Central memory CD8-positive, alpha-beta T cell (primary cell): ENCODE measurements around the gene PTPN5.
A peak's percentile ranks its signal among the peaks of the same experiment; 100 is the strongest.

Experiments
- ATAC-seq: fragments of 150-1000 bp; cut with Tn5 transposase; replicated peaks from 2 replicates; pipeline ENCODE4 v1.10.0; 2022; ENCODE audit warnings: mild to moderate bottlenecking, moderate FRiP score, moderate number of reproducible peaks; ENCODE audit not compliant: poor library complexity, severe bottlenecking; ENCODE audit errors: extremely low read depth
- DNase-seq, 2 donors: peaks; one replicate each; pipeline ENCODE4 v3.0.0; 2021; ENCODE audit warnings: low spot score in 2 of 2
- H3K27ac Mint-ChIP-seq: one replicate; pipeline ENCODE4 v1.8.0; 2022; ENCODE audit warnings: low read depth, mild to moderate bottlenecking, moderate library complexity, mixed read lengths
- H3K27me3 Mint-ChIP-seq: one replicate; pipeline ENCODE4 v1.8.0; 2022; ENCODE audit warnings: mixed read lengths
- H3K36me3 Mint-ChIP-seq: one replicate; pipeline ENCODE4 v1.8.0; 2022; ENCODE audit warnings: mild to moderate bottlenecking, moderate library complexity, mixed read lengths; ENCODE audit not compliant: insufficient read depth
- H3K4me1 Mint-ChIP-seq: one replicate; pipeline ENCODE4 v1.8.0; 2022; ENCODE audit warnings: mixed read lengths
- H3K4me3 Mint-ChIP-seq: one replicate; pipeline ENCODE4 v1.8.0; 2022; ENCODE audit warnings: mild to moderate bottlenecking, moderate library complexity, mixed read lengths
- H3K9me3 Mint-ChIP-seq: one replicate; pipeline ENCODE4 v1.8.0; 2022; ENCODE audit warnings: mixed read lengths

PTPN5 gene

GRCh38 chr11:18713646-18714442, 77.8 kb downstream of the PTPN5 start:
- H3K27me3 Mint-ChIP-seq: peaks cover 12% of the 10 kb centered on the region
- DNase-seq (no peak), ATAC-seq (no peak)
- H3K36me3 Mint-ChIP-seq: no peaks in the 10 kb centered on the region
- H3K27ac Mint-ChIP-seq: no peak overlapping the region
- no peaks in the 10 kb centered on the region for H3K4me1 Mint-ChIP-seq
- H3K9me3 Mint-ChIP-seq: no peaks in the 10 kb centered on the region
- H3K4me3 Mint-ChIP-seq: no peak overlapping the region

- no peak for ATAC-seq
Measured at GRCh38 chr11:18710545-18710944, 81.1 kb downstream of the PTPN5 start.

GRCh38 chr11:18709414-18709813, 82.2 kb downstream of the PTPN5 start:
- peaks cover 11% of the 10 kb centered on the region for H3K27me3 Mint-ChIP-seq
- ATAC-seq (no peak), DNase-seq (no peak)
- H3K36me3 Mint-ChIP-seq: peaks cover 6% of the 10 kb centered on the region
- no peak overlapping the region for H3K27ac Mint-ChIP-seq
- H3K4me1 Mint-ChIP-seq: peaks cover 11% of the 10 kb centered on the region
- no peaks in the 10 kb centered on the region for H3K9me3 Mint-ChIP-seq
- H3K4me3 Mint-ChIP-seq: no peak overlapping the region

More at GRCh38 chr11:18710545-18710944, 81.1 kb downstream of the PTPN5 start:
- Mint-ChIP-seq H3K9me3 (no peaks in the 10 kb centered on the region), H3K36me3 (peaks cover 6% of the 10 kb centered on the region), H3K4me3 (no peak overlapping the region), H3K4me1 (peaks cover 11% of the 10 kb centered on the region), H3K27me3 (peaks cover 22% of the 10 kb centered on the region), H3K27ac (no peak overlapping the region)
- no peak for DNase-seq

- peaks cover 11% of the 10 kb centered on the region for H3K4me1 Mint-ChIP-seq
- H3K27ac Mint-ChIP-seq: no peak overlapping the region
- H3K27me3 Mint-ChIP-seq: peaks cover 11% of the 10 kb centered on the region
- H3K36me3 Mint-ChIP-seq: peaks cover 6% of the 10 kb centered on the region
- DNase-seq (no peak), ATAC-seq (no peak)
- no peaks in the 10 kb centered on the region for H3K9me3 Mint-ChIP-seq
- H3K4me3 Mint-ChIP-seq: no peak overlapping the region
Measured at GRCh38 chr11:18707811-18708340, 83.7 kb downstream of the PTPN5 start.

- Mint-ChIP-seq H3K36me3 (peaks cover 6% of the 10 kb centered on the region), H3K27me3 (peaks cover 11% of the 10 kb centered on the region), H3K27ac (peak overlapping the region; percentile 96), H3K9me3 (no peaks in the 10 kb centered on the region), H3K4me1 (peaks cover 11% of the 10 kb centered on the region), H3K4me3 (peak overlapping the region; percentile 91)
- DNase-seq: peak in 1 of 2 donors; percentile 27
- ATAC-seq: peak; percentile 88
Measured at GRCh38 chr11:18706330-18707243, 85.0 kb downstream of the PTPN5 start.

GRCh38 chr11:18705651-18706281, 85.8 kb downstream of the PTPN5 start:
- Mint-ChIP-seq H3K36me3 (peaks cover 7% of the 10 kb centered on the region), H3K9me3 (no peaks in the 10 kb centered on the region), H3K27me3 (peaks cover 11% of the 10 kb centered on the region), H3K27ac (peak overlapping the region; percentile 96), H3K4me1 (peaks cover 11% of the 10 kb centered on the region), H3K4me3 (peak overlapping the region; percentile 91)
- DNase-seq (no peak), ATAC-seq (no peak)

- no peak overlapping the region for H3K27ac Mint-ChIP-seq
- DNase-seq (no peak), ATAC-seq (no peak)
- H3K4me1 Mint-ChIP-seq: peaks cover 19% of the 10 kb centered on the region
- H3K27me3 Mint-ChIP-seq: peaks cover 11% of the 10 kb centered on the region
- H3K36me3 Mint-ChIP-seq: peaks cover 9% of the 10 kb centered on the region
- no peaks in the 10 kb centered on the region for H3K9me3 Mint-ChIP-seq
- H3K4me3 Mint-ChIP-seq: no peak overlapping the region
Measured at GRCh38 chr11:18704698-18705097, 86.9 kb downstream of the PTPN5 start.

GRCh38 chr11:18704045-18704645, 87.5 kb downstream of the PTPN5 start:
- DNase-seq: no peak
- peaks cover 11% of the 10 kb centered on the region for H3K27me3 Mint-ChIP-seq
- peaks cover 9% of the 10 kb centered on the region for H3K36me3 Mint-ChIP-seq
- no peak for ATAC-seq
- no peaks in the 10 kb centered on the region for H3K9me3 Mint-ChIP-seq
- peaks cover 24% of the 10 kb centered on the region for H3K4me1 Mint-ChIP-seq
- H3K27ac Mint-ChIP-seq: no peak overlapping the region
- H3K4me3 Mint-ChIP-seq: no peak overlapping the region

- no peak overlapping the region for H3K27ac Mint-ChIP-seq
- DNase-seq: no peak
- no peak for ATAC-seq
- H3K9me3 Mint-ChIP-seq: no peaks in the 10 kb centered on the region
- peaks cover 29% of the 10 kb centered on the region for H3K4me1 Mint-ChIP-seq
- no peak overlapping the region for H3K4me3 Mint-ChIP-seq
- peaks cover 11% of the 10 kb centered on the region for H3K27me3 Mint-ChIP-seq
- peaks cover 11% of the 10 kb centered on the region for H3K36me3 Mint-ChIP-seq
Measured at GRCh38 chr11:18703001-18703763, 88.4 kb downstream of the PTPN5 start.

GRCh38 chr11:18701614-18702216, 89.9 kb downstream of the PTPN5 start:
- no peak for ATAC-seq
- Mint-ChIP-seq H3K27me3 (peaks cover 5% of the 10 kb centered on the region), H3K27ac (no peak overlapping the region), H3K4me1 (peaks cover 30% of the 10 kb centered on the region), H3K9me3 (no peaks in the 10 kb centered on the region), H3K4me3 (no peak overlapping the region), H3K36me3 (peaks cover 9% of the 10 kb centered on the region)
- no peak for DNase-seq

- H3K27me3 Mint-ChIP-seq: no peaks in the 10 kb centered on the region
- H3K27ac Mint-ChIP-seq: no peak overlapping the region
- H3K36me3 Mint-ChIP-seq: peaks cover 5% of the 10 kb centered on the region
- ATAC-seq: no peak
- H3K4me3 Mint-ChIP-seq: no peak overlapping the region
- no peaks in the 10 kb centered on the region for H3K9me3 Mint-ChIP-seq
- H3K4me1 Mint-ChIP-seq: peaks cover 24% of the 10 kb centered on the region
- DNase-seq: no peak
Measured at GRCh38 chr11:18700872-18701271, 90.7 kb downstream of the PTPN5 start.
